GM19397 (cell line): ENCODE data around the gene CACNA1A.
"Not testable (repeated sequence)": the region's sequence is repeated elsewhere in the genome, so short reads cannot be mapped to it uniquely, and the experiment has no call there.

Experiments
- ATAC-seq: cut with Tn5 transposase; IDR thresholded peaks from one replicate; pipeline ENCODE4 v1.9.1; 2021; ENCODE audit warnings: mild to moderate bottlenecking, moderate library complexity; ENCODE audit not compliant: unreplicated experiment

The CACNA1A gene

GRCh38 chr19:13366529-13367143 lies 139.6 kb downstream of the CACNA1A start:
- ATAC-seq, result no peak

GRCh38 chr19:13363954-13364353 lies 142.3 kb downstream of the CACNA1A start:
- ATAC-seq, result no peak

DNA sequence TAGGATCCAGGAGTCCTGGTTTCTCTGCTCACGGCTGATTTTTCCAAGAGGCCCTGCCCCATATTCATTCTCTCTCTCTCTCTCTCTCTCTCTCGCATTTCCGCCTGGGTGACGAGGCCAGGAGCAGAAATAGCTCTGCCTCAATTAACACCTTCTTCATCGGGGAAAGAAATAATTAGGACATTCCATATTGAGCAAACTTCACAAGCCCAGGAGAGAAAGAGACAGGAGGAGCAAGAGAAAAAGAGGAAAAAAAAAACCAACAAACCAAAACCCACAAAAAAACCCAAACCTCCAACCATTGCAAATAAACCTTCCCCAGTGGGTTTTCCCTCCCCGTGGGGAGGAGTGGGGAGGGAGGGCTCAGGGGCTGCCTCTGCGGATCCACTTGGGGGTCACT lies 143.0 kb downstream of the CACNA1A start:
- no peak for ATAC-seq

DNA sequence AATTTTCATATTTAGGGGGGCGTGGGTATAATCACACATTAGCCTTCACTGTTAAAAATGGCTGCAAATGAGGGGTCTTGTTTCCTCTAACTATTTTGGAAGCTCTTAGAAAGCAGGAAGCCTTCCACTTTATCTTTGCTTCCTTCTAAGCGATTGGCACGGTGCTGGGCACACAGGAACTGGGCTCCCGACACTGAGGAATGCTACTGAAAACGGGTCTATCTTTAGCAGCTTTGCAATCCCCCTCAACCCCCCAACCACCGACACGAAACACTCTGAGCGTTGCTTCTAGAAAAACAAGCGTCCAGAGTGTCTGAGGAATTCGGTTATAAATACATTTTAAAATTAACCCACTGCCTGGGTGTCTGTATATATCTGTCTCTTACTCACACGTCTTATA lies 143.6 kb downstream of the CACNA1A start:
- ATAC-seq, result no peak

DNA sequence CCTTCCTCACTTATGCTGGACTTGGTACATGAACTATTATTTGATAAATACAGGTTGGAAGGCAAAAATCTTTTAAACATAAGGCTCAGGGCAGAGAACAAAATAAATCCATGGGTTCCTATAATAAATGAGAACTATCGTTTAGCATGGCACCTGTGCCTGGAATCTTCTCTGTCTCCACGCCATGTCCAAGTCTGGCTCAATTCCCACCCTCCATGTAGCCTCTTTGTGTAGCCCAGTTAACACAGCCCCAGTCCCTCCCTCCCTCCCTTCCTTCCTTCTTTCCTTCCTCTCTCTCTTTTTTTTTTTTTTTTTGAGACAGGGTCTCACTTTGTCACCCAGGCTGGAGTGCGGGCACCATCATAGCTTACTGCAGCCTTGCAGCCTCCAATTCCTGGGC lies 144.6 kb downstream of the CACNA1A start:
- not testable (repeated sequence) for ATAC-seq

DNA sequence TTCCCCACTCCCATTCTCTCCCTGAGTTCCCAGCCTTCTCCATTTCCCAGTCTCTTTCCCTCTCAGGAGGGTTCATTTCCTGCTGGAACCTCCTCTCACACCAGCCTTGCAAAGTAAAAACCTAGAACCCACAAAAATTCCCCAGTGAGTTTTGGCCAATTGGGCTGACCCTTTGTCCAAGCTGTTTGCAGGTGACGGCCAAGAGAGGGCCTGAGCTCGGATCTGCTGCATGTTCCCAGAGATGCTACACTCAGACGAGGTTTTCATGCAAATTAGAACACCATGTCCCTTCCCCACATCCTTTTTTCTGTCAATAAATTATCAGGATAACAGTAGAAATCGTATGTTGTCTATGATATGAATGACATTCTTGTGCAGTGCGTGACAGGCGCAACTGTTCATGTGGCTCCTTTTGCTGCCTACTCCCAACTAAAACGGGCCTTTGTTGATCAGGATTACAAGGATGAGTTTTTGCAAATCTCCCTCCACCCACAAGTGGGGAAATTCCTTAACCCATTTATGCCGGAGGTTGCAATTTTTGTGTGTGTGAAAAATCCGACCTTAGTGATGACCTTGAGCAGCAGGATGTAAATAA lies 149.5 kb downstream of the CACNA1A start:
- no peak for ATAC-seq

GRCh38 chr19:13356185-13356584 lies 150.1 kb downstream of the CACNA1A start:
- ATAC-seq, result no peak

GRCh38 chr19:13355356-13355755 lies 150.9 kb downstream of the CACNA1A start:
- ATAC-seq, result no peak

DNA sequence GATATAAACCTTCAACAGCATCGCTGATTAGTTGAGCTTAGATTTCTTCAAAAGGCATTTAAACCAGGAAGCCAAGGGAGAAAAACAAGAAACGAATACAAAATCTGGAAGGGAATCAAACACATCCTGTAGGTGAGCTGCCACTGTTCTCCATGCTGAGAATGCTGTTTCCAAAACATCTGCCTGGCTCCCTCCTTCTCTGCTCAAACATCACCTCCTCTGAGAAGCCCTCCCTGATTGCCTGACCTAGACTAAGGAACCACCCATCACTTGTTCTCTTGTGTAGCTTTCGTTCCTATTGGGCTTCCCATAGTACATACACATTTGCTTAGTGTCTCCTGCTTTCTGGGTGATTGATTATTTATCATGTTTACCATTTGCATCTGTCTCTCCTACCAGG lies 152.7 kb downstream of the CACNA1A start:
- no peak for ATAC-seq

DNA sequence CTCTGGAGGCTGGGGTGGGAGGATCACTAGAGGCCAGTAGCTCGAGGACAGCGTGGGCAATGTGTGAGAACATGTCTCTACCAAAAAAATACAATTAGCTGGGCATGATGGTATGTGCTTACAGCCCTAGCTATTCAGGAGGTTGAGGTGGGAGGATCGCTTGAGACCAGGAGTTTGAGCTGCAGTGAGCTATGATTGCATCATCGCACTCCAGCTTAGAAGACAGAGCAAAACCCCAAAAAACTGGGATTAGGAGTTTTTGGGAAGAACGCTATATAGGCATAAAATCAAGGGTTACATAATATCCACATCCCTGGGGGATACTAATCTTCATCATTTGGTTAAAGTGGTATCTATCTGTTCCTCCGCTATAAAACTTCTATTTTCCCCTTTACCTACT lies 155.5 kb downstream of the CACNA1A start:
- ATAC-seq, result no peak

GRCh38 chr19:13350072-13350471 lies 156.2 kb downstream of the CACNA1A start:
- ATAC-seq, result no peak

- no peak for ATAC-seq
These were observed 158.9 kb downstream of the CACNA1A start for GRCh38 chr19:13347367-13347766.

DNA sequence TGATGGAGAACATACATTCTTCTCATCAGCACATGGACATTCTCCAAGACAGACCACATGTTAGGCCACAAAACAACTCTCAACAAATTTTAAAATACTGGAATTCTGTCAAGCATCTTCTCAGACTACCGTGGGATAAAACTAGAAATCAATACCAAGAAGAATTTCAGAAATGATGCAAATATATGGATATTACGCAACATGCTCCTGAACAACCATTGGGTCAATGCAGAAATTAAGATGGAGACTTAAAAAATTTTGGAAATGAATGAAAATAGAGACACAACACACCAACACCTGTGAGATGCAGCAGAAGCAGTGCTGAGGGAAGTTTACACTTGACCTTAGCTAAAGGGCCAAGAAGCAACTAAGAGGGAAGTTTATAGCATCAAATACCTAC lies 162.8 kb downstream of the CACNA1A start:
- ATAC-seq, result no peak

DNA sequence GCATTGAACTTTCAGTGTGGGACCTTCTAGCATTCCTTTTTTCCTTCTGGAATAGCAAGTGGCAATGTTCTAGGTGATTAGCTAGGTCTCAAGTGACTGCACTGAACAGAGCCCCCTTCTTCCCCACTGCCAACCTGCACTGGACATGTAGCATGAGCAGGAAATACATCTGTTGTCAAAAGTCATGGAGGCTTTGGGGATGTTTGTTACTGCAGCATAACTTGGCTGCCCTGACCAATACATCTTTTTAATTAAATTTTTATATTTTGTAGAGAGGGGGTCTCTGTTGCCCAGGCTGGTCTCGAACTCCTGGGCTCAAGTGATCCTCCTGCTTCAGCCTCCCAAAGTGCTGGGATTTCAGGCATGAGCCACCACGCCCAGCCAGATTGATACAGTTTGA lies 163.6 kb downstream of the CACNA1A start:
- ATAC-seq, result no peak

- ATAC-seq, result no peak
These were observed 166.4 kb downstream of the CACNA1A start for GRCh38 chr19:13339869-13340268.

DNA sequence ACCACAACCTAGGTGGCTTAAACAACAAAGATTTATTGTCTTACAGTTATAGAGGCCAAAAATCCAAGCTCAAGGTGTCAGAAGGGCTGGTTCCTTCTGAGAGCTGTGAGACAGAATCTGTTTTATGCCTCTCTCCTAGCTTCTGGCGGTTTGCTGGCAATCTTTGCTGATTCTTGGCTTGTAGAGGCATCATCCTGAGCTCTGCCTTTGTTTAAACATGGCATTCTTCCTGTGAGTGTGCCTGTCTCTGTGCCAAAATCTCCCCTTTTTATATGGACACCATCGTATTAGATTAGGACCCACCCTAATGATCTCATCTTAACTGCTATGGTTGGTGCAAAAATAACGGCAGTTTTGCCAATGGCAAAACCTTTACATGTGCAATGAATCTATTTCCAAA lies 169.1 kb downstream of the CACNA1A start:
- no peak for ATAC-seq

DNA sequence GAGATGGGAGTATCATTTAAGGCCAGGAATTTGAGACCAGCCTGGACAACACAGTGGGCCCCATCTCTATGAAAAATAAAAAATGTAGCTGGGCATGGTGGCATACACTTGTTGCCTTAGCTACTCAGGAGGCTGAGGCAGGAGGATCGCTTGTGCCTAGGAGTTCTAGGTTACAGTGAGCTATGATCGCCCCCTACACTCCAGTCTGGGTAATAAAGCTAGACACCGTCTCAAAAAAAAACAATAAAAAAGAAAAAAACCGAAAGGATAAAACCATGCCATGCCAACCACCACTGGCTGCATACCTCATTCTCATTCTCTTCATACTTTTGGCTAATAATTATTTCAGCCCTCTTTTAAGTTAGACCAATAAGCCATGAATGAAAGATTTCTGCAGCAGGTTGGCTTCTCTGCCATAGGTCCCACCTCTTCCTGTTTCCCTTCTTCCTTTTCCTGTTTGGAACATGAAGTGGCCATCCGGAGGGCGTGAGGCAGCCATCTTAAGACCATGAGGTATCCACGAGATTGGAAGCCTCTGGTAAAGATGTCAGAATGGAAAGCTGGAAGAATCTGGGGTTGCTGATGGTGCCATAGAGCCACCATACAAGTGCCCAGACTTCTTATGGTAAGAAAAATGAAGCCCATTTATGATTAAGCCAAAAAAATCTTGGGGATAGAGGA lies 171.3 kb downstream of the CACNA1A start:
- no peak for ATAC-seq

DNA sequence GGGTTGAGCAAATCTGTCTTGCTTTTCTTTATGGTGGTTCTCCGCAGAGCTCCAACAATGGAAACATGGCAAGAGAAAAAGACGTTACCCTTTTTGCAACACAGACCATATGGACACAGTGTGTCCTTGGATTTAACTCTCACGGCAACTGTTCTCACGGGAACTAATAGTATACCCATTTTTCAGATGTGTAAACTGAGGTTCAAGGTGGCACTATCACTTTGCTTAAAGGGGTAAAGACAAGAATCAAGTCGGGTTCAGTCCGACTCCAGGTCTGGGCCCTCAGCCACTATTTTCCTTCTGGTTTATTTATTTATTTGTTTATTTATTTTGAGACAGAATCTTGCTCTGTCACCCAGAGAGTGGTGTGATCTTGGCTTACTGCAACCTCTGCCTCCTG lies 176.0 kb downstream of the CACNA1A start:
- ATAC-seq, result no peak

DNA sequence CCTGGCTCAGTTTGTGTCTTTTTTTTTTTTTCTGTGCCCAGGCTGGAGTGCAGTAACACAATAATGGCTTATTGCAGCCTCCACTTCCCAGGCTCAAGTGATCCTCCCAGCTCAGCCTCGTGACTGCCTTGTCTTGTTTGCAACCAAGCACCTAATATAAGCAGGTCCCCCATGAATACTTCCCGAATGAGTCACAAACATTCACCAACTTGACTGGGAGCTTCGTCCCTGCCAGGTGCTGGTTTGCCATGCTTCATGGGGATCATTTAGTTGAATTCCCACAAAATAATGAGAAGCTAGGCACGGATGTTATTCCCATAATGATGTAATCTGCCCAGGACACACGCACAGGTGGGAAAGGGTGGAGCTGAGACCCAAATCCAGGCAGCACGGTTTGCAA lies 176.5 kb downstream of the CACNA1A start:
- ATAC-seq, result no peak

DNA sequence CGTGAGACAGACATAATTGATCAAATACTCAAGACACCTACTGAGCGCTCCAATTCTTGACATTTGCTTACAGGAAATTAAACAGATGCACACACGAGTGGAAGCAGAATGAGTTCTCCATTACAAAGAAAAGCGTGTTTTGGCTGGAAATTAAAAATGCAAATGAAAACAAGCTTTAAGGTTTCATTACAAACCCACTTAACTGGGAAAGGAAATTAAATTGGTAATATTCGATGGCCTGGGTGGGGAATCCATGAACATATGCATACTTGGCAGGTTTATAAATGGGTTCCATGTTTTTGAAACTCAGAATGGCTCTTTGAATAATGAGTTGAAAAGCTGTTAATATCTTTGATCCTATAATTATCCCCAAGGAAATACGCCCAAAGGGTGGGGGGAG lies 178.0 kb downstream of the CACNA1A start:
- no peak for ATAC-seq

DNA sequence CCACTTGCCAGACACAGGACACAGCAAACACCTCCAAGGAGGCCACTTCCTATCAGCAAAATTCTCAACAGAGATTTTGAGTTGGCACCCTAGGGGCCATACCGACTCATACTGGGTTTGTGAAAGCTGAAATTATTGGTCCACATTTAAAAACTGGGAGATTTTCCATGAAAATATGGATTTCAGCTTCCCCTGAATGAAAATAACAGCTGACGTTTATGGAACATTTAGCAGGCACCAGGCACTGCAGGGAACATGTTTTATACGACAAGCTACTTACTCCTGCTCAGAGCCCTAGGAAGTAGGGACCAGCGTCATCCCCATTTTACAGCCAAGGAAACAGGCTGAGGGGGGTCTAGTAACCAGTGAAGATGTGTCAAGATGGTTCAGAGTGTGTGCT lies 186.8 kb downstream of the CACNA1A start:
- no peak for ATAC-seq

DNA sequence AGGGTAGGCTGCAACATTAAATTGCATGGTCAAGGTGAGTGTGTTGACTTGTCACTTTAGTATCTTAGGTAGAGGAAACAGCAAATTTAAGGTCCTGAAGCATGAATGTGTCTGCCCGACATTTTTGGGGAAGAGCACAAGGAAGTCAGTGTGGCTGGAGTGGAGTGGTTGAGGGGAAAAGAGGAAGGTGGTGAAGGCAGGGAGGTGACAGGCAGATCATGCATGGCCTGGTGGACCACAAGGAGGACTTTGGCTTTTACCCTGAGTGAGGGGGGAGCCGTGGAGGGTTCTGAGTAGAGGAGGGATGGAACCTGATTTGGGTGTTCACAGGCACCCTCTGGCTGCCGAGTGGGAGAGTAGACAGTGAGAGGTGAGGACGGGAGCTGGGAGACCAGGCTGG lies 188.1 kb downstream of the CACNA1A start:
- ATAC-seq, result no peak

DNA sequence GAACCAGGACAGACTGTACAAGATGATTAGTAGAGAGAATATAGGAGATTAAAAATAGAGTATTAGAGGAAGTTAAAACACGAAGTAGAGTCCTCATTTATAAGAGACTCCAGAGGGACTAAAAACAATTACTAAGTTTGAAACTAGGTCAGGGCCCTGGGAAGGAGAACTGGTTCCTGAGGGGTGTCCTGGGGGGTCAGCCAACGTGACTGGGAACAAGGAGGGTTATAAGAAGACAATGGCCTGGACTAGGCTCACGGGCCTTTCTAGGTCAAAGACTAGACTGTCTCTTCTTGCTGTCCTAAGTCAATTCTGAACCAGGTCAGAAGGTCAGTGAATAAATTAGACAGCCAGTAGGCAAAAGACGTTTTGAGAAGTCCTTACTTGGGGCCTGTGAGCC lies 190.8 kb downstream of the CACNA1A start:
- no peak for ATAC-seq
